NCI-H1436 (cell line): ENCODE data around the gene CAPN11.
"Not testable (repeated sequence)": the region's sequence is repeated elsewhere in the genome, so short reads cannot be mapped to it uniquely, and the experiment has no call there.

Experiments used
- DNase-seq: peaks from one replicate; lab custom pipeline; 2025; lab: John Stamatoyannopoulos, UW

The CAPN11 gene

DNA sequence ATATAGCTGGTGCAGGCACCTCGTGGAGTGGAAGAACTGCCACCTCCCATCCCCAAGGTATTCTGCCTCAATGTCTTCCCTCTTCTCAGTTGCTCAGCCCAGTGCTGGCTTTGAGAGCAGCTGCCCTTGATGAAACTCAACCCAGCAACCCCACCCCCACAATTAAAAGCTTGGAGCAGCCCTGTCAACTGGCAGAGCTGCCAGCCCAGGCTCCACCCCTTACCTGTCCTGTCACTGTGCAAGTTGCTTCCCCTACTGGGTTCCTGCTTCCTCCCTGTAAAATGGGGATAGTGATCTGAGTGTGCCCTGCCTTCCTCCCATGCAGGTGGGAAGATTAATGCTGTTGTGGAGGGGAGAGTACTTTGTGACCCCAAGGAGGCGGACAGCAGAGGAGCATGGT is 26.7 kb upstream of the CAPN11 start:
- DNase-seq: peak; percentile 40

DNA sequence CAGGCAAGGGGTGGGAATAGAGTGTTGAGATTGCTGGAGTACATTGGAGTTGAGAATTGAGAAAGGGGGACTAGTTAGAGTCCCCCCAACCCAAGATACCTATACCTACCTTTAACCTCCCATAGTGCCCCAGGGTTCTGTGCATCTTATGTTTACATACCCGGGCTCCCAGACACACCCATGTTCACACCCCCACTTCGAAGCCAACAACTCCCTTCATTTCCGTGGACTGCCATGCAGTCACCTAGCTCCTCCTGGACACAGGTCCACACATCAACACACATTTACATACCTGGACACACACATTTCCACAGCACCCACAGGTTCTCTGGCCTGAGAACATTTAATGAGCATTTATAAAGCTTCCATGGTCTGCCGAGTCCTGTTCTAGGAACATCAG is 26.1 kb upstream of the CAPN11 start:
- DNase-seq: no peak

DNA sequence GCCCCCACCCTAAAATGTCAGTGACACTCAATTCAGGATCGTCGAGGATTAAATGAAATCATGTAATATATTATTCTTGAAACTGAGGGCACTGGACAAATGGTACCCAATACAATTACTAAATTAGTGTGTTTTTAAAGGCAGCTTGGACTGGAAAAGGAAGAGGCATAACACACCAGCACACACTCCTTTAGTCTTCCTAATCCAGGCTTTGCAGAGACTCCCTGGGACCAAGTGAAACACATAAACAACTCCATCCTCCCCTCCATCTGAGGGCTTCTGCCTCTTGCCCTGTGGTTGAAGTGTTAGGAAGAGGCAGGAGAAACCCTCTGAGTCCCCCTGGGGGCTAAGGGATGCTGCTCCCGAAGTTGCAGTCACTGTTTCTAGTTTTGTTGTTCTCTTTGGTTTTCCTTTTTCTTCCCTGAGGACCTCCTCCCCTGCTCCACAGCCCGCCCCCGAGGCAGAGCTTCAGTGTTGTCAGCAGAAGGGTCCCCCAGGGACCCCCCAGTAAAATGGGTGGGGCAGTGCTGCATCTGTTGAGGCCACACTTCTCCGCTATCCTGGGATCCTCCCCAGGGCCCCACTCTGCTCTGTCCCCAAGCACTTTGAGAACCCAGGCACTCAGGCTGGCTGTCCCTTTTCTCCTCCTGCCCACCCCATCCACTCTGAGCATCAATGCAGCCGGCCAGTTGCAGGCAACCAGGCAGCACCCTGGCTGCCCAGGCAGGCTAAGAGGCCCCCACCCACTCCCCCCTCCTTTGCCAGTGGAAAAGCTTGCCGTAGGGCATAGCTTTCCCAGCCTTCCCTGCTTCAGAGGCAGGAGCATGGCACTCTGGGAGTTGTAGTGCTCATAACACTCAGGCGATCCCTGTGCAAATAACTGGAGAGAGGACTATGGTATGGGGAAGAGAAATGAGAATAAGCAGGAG is 25.4 kb upstream of the CAPN11 start:
- peak; percentile 65 for DNase-seq

DNA sequence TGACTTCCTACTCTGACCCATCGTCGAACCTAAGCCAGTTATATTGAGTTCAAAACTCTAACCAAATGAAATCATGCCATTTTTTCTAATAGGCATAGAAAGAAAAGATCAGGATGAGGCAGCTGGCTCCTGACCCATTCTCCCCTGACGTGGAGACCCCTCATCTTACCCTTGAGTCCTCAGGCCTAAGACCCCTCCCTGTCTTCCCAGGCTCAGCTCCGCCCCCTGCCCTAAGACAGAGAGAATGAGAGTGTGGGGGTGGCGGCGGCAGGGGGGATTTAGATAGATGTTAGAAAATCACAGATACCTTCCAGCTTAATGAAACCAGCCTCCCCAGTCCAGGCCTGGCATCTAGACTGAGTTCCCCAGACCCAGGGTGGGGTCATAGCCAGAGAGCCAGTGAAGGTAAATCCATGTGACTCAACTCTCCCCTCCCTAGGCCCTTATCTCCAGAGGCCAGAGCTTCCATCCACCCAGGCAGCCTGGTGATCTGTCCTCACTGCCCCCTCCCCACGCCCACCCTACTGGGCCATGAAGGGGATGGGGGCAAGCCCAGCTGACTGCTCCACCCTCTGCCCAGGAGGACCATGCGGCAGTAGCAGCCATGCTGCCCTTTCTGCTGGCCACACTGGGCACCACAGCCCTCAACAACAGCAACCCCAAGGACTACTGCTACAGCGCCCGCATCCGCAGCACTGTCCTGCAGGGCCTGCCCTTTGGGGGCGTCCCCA is 24.5 kb upstream of the CAPN11 start:
- DNase-seq: no peak

DNA sequence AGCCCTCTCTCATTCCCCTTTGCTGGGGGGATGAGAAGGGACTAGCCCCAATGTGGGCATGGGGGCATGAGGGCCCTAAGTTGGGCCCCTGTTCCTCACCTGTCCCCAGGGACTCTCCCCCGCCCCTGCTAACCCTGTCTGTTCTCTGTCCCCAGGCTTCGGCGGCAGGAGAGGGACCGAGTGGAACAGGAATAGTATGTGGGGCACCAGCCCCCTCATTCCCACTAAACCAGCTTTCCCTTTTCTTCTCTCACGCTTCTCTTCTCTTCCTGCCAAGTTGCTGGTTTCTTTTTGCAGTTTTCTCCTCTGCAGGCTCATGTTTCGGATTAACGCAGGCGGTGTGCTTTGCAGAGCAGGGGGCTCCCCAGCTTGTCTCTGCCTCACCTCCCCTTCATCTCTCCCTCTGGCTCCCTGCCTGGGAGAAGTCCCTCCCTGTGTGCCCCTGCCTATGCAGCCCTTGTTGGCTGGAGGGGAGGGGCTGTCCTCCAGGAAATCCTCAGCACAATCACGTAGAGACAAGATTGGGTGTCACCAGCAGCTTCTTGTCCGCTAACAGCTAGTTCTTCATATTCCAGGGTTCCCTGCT is 23.4 kb upstream of the CAPN11 start:
- no peak for DNase-seq

DNA sequence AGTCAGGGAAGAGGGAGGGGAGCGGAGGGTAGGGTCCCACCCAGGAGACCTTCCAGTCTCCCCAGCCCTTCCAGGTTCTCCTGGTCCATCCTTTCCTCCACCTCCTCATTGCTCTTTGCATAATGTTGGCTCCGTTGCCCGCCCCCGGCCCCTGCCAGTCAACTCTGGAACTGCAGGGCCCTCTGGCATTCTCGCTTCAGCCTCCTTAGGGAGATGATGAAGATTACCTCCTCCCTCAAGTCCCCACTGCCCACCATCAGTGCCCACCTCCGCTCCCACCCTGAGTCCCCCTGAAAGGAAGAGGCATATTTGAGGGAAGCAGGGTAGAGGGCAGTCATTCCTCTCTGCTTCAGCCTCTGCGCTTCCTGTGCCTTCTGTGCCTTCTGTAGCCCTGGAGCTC is 22.7 kb upstream of the CAPN11 start:
- no peak for DNase-seq

DNA sequence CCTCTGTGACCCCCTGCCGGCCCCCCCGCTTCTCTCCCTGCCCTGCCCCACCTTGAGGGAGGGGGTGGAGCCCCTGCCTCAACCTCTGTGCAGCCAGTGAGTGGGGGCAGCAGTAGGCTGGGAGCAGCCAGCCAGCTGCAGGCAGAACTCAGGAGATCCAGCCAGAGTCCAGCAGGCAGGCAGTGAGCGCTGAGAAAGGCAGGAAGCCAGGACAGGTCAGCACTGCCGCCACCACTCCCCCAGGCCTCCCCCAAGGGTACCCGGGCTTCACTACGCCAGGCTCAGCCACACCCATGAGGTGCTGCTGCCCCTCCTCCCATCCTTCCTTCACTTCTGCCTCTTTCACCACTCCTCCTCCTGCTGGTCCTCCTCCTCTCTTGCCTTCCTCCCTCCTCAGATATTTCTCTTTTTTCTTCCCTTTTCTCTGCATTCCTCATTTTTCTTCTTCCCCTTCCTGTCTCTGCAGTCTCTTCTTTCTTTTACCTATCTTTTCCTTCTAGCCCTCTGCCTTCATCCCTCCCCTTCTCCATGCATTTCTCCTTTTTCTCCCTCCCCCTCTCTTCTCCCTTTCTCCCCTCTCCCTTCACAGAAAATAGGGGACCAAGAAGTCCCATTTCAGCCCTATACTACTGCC is 19.8 kb upstream of the CAPN11 start:
- DNase-seq: no peak

DNA sequence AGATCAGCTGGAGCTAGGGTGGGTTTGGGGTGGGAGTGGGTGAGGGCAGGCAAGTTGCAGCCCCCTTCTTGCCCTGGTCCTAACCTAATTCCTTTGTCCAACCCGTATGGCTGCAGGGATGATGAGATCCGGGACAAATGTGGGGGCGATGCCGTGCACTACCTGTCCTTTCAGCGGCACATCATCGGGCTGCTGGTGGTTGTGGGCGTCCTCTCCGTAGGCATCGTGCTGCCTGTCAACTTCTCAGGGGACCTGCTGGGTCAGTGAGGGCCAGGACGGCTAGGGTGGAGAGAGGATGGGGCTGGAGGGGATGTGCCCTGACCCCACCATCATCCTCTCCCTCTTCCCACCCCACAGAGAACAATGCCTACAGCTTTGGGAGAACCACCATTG is 19.3 kb upstream of the CAPN11 start:
- no peak for DNase-seq

DNA sequence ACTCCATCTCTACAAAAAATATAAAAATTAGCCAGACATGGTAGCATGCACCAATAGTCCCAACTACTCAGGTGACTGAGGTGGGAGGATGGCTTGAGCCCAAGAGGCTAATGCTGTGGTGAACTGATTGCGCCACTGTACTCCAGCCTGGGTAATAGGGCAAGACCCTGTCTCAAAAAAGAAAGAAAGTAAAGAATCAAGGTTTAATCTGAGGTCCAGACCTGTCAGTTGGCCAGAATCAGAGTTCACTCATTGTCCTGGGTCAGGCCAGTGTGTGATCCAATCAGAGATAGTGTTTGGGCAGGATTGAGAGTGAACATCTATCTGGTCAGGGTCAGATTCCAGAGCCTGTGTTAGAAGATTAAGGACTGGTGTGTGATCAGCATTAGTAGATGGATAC is 15.8 kb upstream of the CAPN11 start:
- DNase-seq: no peak

DNA sequence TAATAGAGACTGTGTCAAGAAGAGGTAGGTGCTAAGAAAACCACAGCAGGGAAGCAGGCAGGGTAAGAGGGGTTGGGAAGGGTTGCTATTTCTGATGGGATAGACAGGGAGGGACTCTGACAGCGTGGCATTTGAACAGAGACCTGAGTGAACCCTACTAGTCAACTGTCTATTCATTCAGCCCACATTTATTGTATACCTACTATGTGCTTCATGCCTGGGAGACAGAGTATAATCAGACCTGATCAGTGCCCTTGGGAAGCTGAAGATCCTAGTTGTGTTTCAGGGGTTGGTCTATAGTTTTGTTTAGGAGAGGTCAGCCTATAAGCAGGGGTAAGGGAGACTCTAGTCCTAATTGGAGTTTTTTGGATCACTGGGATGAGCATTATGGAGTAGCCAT is 14.9 kb upstream of the CAPN11 start:
- DNase-seq: no peak

DNA sequence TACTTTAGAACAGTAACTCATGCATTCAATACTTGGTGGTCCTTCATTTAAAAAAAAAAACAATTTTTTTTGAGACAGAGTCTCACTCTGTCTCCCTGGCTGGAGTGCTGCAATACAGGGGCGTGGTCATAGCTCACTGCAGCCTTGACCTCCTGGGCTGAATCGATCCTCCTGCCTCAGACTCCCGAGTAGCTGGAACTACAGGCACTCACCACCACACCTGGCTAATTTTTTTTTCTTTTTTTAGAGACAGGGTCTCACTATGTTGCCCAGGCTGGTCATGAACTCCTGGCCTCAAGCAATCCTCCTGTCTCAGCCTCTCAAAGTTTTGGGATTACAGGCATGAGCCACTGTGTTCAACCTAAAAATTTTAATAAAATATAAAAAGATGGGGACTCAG is 14.1 kb upstream of the CAPN11 start:
- DNase-seq: not testable (repeated sequence)

DNA sequence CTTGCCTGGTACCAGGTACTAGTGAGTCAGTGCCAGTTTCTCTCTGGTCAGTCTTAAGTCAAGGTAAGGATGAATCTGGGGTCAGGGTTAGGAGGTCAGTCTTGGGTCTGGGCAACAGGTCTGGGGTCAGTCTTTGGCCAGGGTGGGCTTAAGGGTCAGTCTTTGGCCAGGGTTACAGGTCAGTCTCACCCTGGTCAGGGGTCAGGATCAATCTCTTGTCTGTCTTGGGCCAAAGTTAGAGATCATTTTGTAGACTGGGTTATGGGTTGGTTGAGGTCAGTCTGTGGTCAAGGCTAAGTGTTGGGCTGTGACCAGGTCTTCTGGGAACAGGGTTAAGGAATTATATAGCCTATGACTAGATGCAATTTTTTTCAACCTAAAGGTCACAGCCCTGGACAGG is 12.8 kb upstream of the CAPN11 start:
- DNase-seq: no peak

DNA sequence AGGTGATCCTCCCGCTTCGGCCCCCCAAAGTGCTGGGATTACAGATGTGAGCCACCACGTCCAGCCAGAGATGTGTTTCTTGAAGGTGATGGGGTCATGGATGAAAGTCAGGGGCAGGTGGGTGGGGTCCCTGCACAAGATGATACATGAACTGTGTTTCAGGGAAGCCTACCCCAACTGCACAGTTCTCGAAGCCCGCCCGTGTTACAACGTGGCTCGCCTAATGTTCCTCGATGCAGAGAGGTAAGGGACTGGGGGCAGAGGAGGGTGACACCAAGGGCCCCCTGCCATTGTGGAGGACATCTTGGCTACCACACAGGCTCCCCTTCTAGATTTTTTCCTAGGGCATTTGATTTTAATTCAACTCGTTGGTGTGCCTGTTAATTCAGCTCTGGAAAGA is 11.9 kb upstream of the CAPN11 start:
- no peak for DNase-seq

DNA sequence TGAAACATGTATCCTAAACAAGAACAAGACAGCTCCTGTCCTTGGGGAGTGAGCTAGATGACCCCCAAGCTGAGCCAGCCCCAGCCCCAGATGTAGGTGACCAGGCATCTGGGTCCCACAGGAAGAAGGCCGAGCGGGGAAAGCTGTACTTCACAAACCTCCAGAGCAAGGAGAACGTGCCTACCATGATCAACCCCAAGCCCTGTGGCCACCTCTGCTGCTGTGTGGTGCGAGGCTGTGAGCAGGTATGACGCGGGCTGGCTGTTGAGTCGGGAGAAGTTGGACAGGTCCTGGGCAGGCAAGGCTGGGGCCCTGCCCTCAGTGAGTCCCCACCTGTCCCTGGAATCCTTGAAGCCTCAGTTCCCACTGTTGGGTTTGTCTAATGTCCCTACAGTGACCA is 11.4 kb upstream of the CAPN11 start:
- no peak for DNase-seq

DNA sequence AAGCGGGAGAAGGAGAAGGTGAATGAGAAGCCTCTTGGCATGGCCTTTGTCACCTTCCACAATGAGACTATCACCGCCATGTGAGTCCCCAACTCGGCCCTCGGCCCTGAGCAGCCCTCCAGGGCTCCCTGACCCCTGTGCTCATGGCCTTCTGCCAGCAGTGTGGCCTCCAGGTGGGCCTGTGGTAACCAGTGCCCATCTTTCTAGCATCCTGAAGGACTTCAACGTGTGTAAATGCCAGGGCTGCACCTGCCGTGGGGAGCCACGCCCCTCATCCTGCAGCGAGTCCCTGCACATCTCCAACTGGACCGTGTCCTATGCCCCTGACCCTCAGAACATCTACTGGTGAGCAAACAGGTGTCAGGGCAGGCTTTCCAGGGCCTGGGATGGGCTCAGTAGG is 10.3 kb upstream of the CAPN11 start:
- no peak for DNase-seq

DNA sequence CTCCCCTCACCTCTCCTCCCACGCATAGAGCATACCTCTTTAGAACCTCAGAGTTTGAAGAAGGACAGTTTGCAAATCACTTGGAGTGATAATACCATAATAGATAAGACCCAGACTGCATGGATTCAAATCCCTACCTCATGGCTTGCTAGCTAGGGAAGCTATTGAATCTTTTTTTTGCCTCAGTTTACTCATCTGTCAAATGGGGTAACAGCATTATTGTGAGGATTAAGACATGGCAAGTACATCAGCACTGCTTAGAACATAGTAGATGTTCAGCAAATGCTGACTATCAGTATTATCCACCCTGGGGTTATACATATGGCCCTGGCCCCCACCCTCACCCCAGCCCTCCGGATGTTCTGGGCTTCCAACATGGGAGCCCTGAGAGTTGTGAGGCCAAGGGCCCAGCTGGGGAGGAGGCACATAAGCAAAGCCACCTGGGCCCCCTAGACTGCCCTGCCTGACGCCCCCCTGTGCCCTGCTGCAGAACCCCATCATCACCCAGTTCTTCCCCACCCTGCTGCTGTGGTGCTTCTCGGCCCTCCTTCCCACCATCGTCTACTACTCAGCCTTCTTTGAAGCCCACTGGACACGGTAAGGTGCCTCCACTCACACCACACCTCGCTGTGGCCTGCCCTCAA is 9.1 kb upstream of the CAPN11 start:
- DNase-seq: no peak

DNA sequence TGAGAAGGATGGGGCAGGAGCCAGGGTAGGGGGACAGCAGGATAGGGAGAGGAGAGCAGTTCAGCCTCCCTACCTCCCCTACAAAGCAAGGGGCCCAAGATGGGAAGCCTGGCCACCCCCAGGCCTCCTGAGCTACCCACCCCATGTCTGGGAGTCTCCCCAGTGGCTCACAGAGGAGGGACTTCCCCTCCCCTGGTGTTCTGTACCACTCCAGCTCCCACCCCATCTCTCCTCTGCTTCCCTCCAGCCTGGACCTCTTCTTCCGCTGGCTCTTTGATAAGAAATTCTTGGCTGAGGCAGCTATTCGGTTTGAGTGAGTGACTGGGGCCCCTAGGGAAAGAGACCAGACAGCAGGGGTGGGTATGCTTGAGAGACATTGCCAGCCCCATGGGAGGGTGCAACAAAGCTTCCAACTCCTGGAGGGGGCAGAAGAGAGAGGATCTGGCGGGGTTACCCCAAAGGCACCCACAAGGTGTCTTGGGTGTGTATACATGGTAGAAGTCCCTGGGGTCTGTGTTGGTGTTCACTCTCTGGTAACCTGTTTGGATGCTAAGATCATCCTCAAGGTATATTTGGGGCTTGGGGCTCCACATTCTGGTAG is 8.2 kb upstream of the CAPN11 start:
- no peak for DNase-seq

DNA sequence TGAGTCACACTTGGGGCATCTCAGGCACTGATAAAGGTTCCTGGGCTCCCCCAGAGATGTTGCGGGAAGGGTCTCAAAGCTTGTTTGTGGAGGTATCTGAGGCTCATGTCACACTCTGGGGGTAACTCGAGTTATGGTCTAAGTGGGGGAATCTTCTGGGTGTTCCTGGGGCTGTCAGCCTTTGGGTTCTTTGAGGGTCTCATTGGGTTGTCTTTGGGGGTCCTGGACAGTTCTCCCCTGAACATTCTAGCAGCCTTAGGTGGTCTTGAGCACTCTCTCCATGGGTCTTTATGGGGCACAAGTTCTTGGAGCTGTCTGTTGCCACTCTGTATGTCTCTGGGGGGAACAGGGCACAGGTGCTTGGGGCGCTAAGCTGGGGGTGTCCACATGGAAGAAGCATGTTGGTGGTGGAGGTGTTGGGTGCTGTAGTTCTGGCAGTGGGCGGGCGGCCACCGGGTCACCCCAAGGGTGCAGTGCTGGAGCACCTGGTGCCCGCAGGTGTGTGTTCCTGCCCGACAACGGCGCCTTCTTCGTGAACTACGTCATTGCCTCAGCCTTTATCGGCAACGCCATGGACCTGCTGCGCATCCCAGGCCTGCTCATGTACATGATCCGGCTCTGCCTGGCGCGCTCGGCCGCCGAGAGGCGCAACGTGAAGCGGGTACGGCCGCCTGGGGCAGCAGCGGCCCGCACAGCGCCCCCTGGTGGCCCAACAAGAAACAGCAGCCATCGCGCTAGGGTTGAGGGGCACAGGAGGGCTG is 7.1 kb upstream of the CAPN11 start:
- DNase-seq: no peak

DNA sequence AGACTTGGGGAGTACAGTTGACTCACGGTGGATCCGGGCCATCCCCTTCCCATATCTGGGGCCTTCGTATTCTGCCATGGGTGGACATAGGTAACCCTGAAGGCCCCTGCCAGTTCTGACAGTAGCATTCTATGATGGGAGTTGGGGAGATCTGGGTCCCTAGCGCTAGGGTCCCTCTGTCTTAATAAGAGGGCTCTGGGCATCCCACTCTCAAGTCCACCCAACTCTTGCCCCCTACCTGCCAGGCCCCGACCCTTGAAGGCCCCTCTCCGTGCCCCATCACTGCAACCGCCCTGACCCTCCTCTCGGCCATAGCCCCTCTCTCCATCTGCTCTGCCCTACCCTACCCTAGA is 6.5 kb upstream of the CAPN11 start:
- no peak for DNase-seq

DNA sequence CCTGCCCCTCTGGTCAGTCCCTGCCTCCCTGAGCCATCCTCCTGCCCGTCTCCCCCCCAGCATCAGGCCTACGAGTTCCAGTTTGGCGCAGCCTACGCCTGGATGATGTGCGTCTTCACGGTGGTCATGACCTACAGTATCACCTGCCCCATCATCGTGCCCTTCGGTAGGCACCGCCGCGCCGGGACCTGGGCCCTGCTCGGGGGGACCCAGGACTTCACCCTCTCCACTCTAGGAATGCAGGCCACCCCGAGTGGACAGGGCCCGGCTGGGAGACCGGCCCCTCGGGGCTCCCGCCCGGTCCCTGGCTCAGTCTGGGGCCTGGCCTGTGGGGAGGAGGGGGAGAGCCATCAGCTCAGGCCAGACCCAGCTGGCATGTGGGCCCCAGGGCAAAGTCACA is 6.1 kb upstream of the CAPN11 start:
- no peak for DNase-seq

DNA sequence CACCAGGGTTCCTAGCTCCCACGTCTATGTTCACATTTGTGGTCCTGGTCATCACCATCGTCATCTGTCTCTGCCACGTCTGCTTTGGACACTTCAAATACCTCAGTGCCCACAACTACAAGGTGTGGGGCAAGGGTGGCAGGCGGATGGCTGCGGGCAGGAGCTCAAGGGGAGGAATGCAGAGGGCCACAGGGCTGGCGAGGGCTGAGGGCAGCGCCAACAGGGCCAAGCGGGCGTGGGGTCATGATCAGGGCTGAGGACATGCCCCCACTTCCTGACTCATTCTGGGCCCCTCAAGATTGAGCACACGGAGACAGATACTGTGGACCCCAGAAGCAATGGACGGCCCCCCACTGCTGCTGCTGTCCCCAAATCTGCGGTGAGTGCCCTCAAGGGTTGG is 4.6 kb upstream of the CAPN11 start:
- DNase-seq: no peak
